Right hindlimb (tissue), 1 donor: ENCODE measurements around the gene SLC2A4.

Source experiments
- DNase-seq: peaks from one replicate; pipeline ENCODE4 v3.0.0-alpha.2; 2018

The SLC2A4 gene

GRCh38 chr17:7280519-7281073, 922 bp upstream of the SLC2A4 start:
- DNase-seq: peak; percentile 85

- peak; percentile 61 for DNase-seq
These were observed 634 bp downstream of the SLC2A4 start for GRCh38 chr17:7281953-7282751.

GRCh38 chr17:7282752-7283321, 1.3 kb downstream of the SLC2A4 start:
- DNase-seq: no peak

GRCh38 chr17:7283471-7284216, 2.1 kb downstream of the SLC2A4 start:
- DNase-seq: no peak

- no peak for DNase-seq
These were observed 3.4 kb downstream of the SLC2A4 start for GRCh38 chr17:7284911-7285310.

- DNase-seq: no peak
These were observed 4.2 kb downstream of the SLC2A4 start for GRCh38 chr17:7285679-7286078.

- no peak for DNase-seq
These were observed 7.9 kb downstream of the SLC2A4 start for GRCh38 chr17:7289256-7290032.

GRCh38 chr17:7290166-7290565, 8.6 kb downstream of the SLC2A4 start:
- no peak for DNase-seq

GRCh38 chr17:7290685-7291084, 9.2 kb downstream of the SLC2A4 start:
- DNase-seq: no peak

- no peak for DNase-seq
These were observed 10.7 kb downstream of the SLC2A4 start for GRCh38 chr17:7292194-7292593.

- DNase-seq: no peak
These were observed 11.2 kb downstream of the SLC2A4 start for GRCh38 chr17:7292729-7293128.

GRCh38 chr17:7293159-7293558, 11.6 kb downstream of the SLC2A4 start:
- no peak for DNase-seq

GRCh38 chr17:7293816-7294613, 12.5 kb downstream of the SLC2A4 start:
- no peak for DNase-seq

GRCh38 chr17:7294614-7295153, 13.2 kb downstream of the SLC2A4 start, which contains the start of gene YBX2:
Gene YBX2, minus strand, starts transcription at chr17:7294639. Its CDS starts 139 bp downstream, at chr17:7294500.
- peak; percentile 55 for DNase-seq

GRCh38 chr17:7295230-7296180, 14.0 kb downstream of the SLC2A4 start:
- DNase-seq: no peak

GRCh38 chr17:7296189-7296861, 14.8 kb downstream of the SLC2A4 start:
- peak; percentile 84 for DNase-seq

- no peak for DNase-seq
These were observed 22.7 kb downstream of the SLC2A4 start for GRCh38 chr17:7304179-7304578.

- DNase-seq: peak; percentile 100
These were observed 25.6 kb downstream of the SLC2A4 start, which contains the start of gene EIF5A for GRCh38 chr17:7306911-7307685. Gene EIF5A, plus strand, starts transcription at chr17:7307628. Its CDS starts 2,008 bp downstream, at chr17:7309636.
